Activated CD4-positive, CD25-positive, alpha-beta regulatory T cell treated with anti-CD3 and anti-CD28 coated beads, Interleukin-2, amount 50 U/mL, for 24 hours (primary cell): ENCODE data around the gene MLC1.

ENCODE experiments used
- ATAC-seq, 2 donors: fragments of 150-1000 bp; cut with Tn5 transposase; one replicate each; pipeline ENCODE4 v1.10.0; 2021; ENCODE audit warnings: mild to moderate bottlenecking in 1 of 2, moderate library complexity in 1 of 2

Gene MLC1

GRCh38 chr22:50015451-50016307 lies 69.5 kb downstream of the MLC1 start:
- ATAC-seq = no peak

- no peak for ATAC-seq
Observed at GRCh38 chr22:50014655-50015401, 70.4 kb downstream of the MLC1 start.

GRCh38 chr22:50014053-50014501 lies 71.1 kb downstream of the MLC1 start:
- ATAC-seq = no peak

GRCh38 chr22:50012211-50013181 lies 72.7 kb downstream of the MLC1 start, which contains the start of gene IL17REL:
TSS of gene IL17REL (minus strand) at chr22:50012765. CDS start at chr22:50012646, 119 bp downstream.
- ATAC-seq = no peak

- ATAC-seq = no peak
Observed at GRCh38 chr22:50011447-50012210, 73.6 kb downstream of the MLC1 start.

- ATAC-seq = peak; percentile 59 to 60
Observed at GRCh38 chr22:50010676-50011446, 74.4 kb downstream of the MLC1 start.

GRCh38 chr22:50009765-50010675 lies 75.2 kb downstream of the MLC1 start:
- ATAC-seq = no peak
